ENCODE measurements around the gene SPINT2.

GRCh38 chr19:38318660-38319059 is 54.3 kb downstream of the SPINT2 start:
- no peak for TF ChIP-seq SP1 (IDR thresholded peaks at IDR 0.05)
- no peak for TF ChIP-seq TARDBP (IDR thresholded peaks at IDR 0.05)
- TF ChIP-seq FOXM1 (IDR thresholded peaks at IDR 0.05; ENCODE audit: borderline replicate concordance), result no peak
- TF ChIP-seq HDGF (IDR thresholded peaks at IDR 0.05; ENCODE audit: borderline replicate concordance), result no peak
- TF ChIP-seq FOXA1 (IDR thresholded peaks at IDR 0.05), result no peak
